MM.1S (cell line): Measurements from ENCODE around the gene C4A.
"Not testable (repeated sequence)": the region's sequence is repeated elsewhere in the genome, so short reads cannot be mapped to it uniquely, and the experiment has no call there.

Source experiments
- CTCF ChIP-seq: fragments of 300-600 bp; sonication (generic); IDR thresholded peaks from 2 replicates; pipeline ENCODE4 v1.5.1; 2016; ENCODE audit warnings: antibody characterized with exemption, low read length, mixed read lengths
- EZH2 ChIP-seq: fragments of 300-600 bp; sonication (generic); optimal IDR thresholded peaks from 2 replicates; pipeline ENCODE3; 2017; ENCODE audit warnings: low read depth, mild to moderate bottlenecking, antibody characterized with exemption, low read length, mixed read lengths
- EZH2phosphoT487 ChIP-seq: fragments of 300-600 bp; sonication (generic); IDR thresholded peaks from 2 replicates; pipeline ENCODE4 v1.6.1; 2018; ENCODE audit warnings: antibody characterized with exemption, low read length

DNA sequence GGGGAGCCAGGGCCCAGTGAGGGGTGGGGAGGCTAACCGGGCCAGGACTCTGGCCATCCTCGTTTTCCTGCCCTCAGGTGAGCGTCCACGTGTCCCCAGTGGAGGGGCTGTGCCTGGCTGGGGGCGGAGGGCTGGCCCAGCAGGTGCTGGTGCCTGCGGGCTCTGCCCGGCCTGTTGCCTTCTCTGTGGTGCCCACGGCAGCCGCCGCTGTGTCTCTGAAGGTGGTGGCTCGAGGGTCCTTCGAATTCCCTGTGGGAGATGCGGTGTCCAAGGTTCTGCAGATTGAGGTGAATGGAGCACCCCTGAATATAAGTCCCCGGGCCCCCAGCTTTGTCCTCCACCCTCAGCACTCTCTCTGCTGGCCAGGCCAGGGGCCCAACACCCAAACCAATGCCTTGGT, 12.6 kb downstream of the C4A start:
- TF ChIP-seq CTCF, EZH2, EZH2phosphoT487: not testable (repeated sequence)
